HG02970 (cell line): ENCODE results near the gene NTM.

Experiments
- ATAC-seq: cut with Tn5 transposase; IDR thresholded peaks from one replicate; pipeline ENCODE4 v1.9.1; 2021; ENCODE audit warnings: mild to moderate bottlenecking, moderate library complexity, moderate number of reproducible peaks; ENCODE audit not compliant: unreplicated experiment, low FRiP score

NTM gene

GRCh38 chr11:132379540-132379939, 1009.1 kb downstream of the NTM start:
- no peak for ATAC-seq
